ENCODE measurements around the gene NRF1.
"Not testable (repeated sequence)": the region's sequence is repeated elsewhere in the genome, so short reads cannot be mapped to it uniquely, and the experiment has no call there.

Gene NRF1

DNA sequence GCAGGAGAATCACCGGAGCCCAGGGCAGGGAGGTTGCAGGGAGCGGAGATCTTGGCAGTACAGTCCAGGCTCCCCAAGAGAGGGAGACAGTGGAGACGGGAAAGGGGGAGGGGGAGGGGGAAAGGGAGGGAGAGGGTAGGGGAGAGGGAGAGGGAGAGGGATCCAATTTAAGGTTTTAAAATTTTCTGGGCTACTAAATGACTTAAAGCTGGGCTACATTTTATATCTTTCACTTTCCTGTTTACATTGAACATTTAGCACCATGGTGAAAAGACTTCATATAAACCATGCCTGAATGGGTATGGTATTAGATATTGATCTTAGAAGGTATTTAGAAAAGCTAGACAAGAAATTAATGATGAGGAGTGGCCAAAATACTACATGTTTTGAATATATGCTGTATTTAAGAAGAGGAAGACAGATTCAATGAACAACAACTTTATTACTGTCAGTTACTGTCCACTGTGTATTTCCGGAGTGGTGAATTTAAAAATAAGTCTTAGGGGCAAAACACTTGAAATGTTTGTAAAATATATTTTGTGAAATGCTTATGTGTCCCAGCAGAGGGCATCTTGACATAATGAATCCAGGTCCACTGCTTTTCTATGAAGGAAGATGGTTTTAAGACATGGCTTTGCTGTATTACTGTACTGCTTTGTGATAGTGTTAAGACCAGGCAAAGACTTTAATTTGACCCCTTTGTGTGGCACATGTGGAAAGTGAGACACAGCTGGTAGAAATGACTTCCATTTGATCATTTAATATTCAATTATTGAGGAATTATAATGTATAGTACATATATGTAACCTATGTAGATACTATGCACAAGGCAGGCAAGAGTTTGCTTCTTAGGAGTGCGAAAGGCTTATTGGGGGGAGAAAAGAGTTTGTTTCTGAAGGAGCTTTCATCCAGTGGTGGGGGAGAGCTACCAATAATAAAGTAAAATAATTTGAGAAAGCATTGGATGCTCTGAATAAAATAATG, 52.8 kb downstream of the NRF1 start:
- H3K4me3 ChIP-seq (ENCODE audit: low read depth, low read length), result no peak overlapping the region
- no peak for DNase-seq (ENCODE audit: low read depth)
- TF ChIP-seq, protein P1, sequence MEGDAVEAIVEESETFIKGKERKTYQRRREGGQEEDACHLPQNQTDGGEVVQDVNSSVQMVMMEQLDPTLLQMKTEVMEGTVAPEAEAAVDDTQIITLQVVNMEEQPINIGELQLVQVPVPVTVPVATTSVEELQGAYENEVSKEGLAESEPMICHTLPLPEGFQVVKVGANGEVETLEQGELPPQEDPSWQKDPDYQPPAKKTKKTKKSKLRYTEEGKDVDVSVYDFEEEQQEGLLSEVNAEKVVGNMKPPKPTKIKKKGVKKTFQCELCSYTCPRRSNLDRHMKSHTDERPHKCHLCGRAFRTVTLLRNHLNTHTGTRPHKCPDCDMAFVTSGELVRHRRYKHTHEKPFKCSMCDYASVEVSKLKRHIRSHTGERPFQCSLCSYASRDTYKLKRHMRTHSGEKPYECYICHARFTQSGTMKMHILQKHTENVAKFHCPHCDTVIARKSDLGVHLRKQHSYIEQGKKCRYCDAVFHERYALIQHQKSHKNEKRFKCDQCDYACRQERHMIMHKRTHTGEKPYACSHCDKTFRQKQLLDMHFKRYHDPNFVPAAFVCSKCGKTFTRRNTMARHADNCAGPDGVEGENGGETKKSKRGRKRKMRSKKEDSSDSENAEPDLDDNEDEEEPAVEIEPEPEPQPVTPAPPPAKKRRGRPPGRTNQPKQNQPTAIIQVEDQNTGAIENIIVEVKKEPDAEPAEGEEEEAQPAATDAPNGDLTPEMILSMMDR (IDR thresholded peaks at IDR 0.05; ENCODE audit: low read depth, low read length, missing control alignments), result peak; percentile 45

DNA sequence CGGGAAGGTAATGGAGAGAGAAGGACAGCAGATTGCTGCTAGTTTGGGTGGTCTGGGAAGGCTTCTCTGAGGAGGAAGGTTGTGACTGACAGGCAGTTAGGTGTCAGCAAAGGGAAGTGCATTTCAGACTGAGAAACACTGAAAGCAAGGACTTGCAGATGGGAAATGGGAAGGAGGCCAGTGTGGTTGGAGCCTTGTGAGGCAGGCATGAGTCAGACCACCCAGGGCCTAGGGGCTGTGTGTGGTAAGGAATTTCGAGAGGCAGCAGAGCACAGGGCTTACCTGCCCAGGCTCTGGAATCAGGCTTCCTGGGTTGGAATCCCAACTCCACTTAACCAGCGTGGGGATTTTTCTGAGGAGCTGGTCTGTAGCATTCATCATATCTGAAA, 53.5 kb downstream of the NRF1 start:
- TF ChIP-seq, protein P1 (IDR thresholded peaks at IDR 0.05; ENCODE audit: low read depth, low read length, missing control alignments), result no peak
- no peak overlapping the region for H3K4me3 ChIP-seq (ENCODE audit: low read depth, low read length)
- DNase-seq (ENCODE audit: low read depth), result no peak

DNA sequence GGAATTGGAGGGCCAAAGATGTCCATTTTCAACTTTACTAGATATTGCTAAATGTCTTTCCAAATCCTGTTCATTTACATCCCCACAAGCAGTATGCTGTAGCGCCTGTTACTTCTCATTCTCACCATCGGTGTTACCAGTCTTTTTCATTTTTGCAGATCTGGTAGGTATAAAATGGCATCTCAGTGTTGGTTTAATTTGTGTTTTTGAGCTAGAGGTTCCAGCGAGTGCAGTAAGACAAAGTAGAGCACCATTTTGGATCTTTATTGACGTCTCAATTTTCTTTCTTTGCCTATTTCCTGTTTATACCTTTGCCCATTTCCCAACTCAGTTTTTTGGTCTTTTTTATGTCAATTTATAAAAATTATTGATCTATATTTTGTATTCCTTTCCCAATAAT, 55.6 kb downstream of the NRF1 start:
- TF ChIP-seq, protein P1 (IDR thresholded peaks at IDR 0.05; ENCODE audit: low read depth, low read length, missing control alignments), result no peak
- DNase-seq (ENCODE audit: low read depth), result no peak
- no peak overlapping the region for H3K4me3 ChIP-seq (ENCODE audit: low read depth, low read length)

GRCh38 chr7:129667551-129667950, 56.0 kb downstream of the NRF1 start:
- H3K4me3 ChIP-seq (ENCODE audit: low read depth, low read length), result no peak overlapping the region
- TF ChIP-seq, protein P1 (IDR thresholded peaks at IDR 0.05; ENCODE audit: low read depth, low read length, missing control alignments), result no peak
- no peak for DNase-seq (ENCODE audit: low read depth)

DNA sequence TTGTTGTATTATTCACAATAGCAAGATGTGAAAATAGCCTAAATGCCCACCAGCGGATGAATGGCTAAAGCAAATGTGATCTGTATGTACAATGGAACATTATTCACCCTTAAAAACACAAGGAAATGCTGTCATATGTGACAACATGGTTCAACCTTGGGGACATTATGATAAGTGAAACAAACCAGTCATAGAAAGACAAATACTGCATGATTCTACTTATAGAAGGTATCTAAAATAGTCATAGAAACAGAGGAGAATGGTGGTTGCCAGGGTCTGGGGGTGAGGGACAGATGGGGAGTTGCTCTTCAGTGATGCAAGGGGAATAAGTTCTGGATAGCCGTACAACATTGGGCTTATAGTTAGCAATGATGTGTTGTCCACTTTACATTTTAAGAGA, 58.4 kb downstream of the NRF1 start:
- no peak for DNase-seq (ENCODE audit: low read depth)
- TF ChIP-seq, protein P1 (IDR thresholded peaks at IDR 0.05; ENCODE audit: low read depth, low read length, missing control alignments), result no peak
- no peak overlapping the region for H3K4me3 ChIP-seq (ENCODE audit: low read depth, low read length)

DNA sequence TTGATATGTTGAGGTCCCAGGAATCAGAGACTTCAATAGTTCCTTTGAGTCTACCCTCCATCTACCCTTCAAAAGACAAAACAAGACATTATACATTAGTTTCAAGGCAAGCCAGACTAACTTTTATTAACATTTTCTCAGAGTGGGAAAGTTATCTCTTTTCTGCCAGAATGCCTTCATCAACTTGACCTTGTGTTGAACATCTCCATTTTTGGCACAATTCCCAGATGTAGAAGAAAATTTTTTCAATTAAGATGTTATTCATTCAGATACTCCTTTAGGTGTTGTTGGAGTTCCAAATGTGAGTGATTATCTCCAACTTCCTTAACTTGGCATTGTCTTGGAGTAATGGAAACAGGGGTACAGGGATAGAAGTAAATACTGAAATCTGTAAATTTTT, 59.1 kb downstream of the NRF1 start:
- TF ChIP-seq, protein P1 (IDR thresholded peaks at IDR 0.05; ENCODE audit: low read depth, low read length, missing control alignments), result no peak
- H3K4me3 ChIP-seq (ENCODE audit: low read depth, low read length), result no peak overlapping the region
- no peak for DNase-seq (ENCODE audit: low read depth)

GRCh38 chr7:129671266-129671665, 59.7 kb downstream of the NRF1 start:
- no peak overlapping the region for H3K4me3 ChIP-seq (ENCODE audit: low read depth, low read length)
- no peak for DNase-seq (ENCODE audit: low read depth)
- TF ChIP-seq, protein P1 (IDR thresholded peaks at IDR 0.05; ENCODE audit: low read depth, low read length, missing control alignments), result no peak

GRCh38 chr7:129674475-129674874, 63.0 kb downstream of the NRF1 start:
- not testable (repeated sequence) for H3K4me3 ChIP-seq (ENCODE audit: low read depth, low read length); DNase-seq (ENCODE audit: low read depth)

All from GM12864 (cell line).